LNCAP (cell line): Measurements from ENCODE around the gene R3HDM1.

Experiments used
- TF ChIP-seq, protein P1 (sequence below): fragments of 450-650 bp; IDR thresholded peaks from 2 replicates; pipeline ENCODE4 v1.5.1; 2017; ENCODE audit warnings: mild to moderate bottlenecking

R3HDM1 gene

DNA sequence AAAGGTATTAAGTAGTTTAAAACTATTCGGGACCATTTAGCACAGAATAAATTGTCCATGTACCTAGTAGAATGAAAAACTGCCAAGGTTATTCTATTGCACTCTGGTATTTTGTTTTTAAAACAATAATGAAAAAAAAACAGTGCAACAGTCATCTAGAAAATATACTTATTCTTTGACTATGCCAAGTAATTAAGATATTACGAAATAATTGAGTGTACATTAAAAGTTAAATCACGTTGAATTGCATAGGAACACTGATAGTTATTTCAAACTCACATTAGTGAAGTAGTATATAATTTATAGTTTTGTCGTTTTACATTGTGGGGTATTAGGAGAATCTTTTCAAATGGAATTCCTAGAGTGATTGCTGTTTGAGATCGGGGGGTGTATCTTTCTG lies 20.1 kb downstream of the R3HDM1 start:
- TF ChIP-seq, protein P1, sequence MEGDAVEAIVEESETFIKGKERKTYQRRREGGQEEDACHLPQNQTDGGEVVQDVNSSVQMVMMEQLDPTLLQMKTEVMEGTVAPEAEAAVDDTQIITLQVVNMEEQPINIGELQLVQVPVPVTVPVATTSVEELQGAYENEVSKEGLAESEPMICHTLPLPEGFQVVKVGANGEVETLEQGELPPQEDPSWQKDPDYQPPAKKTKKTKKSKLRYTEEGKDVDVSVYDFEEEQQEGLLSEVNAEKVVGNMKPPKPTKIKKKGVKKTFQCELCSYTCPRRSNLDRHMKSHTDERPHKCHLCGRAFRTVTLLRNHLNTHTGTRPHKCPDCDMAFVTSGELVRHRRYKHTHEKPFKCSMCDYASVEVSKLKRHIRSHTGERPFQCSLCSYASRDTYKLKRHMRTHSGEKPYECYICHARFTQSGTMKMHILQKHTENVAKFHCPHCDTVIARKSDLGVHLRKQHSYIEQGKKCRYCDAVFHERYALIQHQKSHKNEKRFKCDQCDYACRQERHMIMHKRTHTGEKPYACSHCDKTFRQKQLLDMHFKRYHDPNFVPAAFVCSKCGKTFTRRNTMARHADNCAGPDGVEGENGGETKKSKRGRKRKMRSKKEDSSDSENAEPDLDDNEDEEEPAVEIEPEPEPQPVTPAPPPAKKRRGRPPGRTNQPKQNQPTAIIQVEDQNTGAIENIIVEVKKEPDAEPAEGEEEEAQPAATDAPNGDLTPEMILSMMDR: no peak

DNA sequence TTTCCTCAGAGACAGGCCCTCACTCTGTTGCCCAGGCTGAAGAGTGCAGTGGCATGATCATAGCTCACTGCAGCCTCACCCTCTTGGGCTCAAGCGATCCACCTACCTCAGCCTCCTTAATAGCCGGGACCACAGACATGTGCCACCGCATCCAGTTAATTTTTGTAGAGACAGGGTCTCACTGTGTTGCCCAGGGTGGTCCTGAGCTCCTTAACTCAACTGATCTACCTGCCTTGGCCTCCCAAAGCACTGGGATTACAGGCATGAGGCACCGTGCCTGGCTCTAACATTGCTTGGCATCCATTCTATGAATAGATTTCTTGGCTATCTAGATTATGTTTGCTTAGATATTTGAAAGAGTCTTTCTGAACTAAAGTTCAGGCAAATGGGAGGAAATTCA lies 21.6 kb downstream of the R3HDM1 start:
- TF ChIP-seq, protein P1: no peak

DNA sequence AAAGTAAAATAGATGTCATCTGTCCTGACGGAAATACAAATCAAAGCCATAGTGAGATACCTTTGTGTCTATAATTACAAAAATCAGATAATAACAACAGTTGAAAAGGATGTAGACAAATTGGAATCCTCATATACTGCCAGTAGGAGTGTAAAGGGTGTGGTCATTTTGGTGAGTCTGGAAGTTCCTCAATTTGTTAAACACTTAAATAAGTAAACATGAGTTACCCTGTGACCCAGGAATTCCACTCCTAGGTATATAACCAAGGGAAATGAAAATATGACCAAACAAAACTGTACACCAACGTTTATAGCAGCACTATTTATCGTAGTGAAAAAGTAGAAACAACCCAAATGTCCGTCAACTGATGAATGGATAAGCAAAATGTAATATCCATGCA lies 24.0 kb downstream of the R3HDM1 start:
- TF ChIP-seq, protein P1: no peak

DNA sequence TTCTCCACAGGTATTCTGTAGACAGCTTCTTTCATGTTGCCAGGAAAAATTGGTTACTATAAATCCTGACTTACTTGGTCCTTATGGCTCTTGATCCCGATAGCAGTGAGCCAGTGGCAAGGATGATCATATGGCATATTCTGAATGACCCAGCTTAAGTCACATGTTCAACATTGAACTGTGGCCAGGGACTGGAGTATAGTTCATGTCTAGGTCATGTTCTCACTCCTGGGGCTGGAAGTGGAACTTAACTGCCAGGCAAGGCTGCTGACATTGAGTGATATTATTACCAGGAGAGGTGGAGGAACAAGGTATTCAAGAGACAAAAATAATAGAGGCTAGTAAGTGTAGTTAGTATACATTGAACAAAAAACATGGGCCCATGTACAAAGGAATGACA lies 26.2 kb downstream of the R3HDM1 start:
- TF ChIP-seq, protein P1: no peak

DNA sequence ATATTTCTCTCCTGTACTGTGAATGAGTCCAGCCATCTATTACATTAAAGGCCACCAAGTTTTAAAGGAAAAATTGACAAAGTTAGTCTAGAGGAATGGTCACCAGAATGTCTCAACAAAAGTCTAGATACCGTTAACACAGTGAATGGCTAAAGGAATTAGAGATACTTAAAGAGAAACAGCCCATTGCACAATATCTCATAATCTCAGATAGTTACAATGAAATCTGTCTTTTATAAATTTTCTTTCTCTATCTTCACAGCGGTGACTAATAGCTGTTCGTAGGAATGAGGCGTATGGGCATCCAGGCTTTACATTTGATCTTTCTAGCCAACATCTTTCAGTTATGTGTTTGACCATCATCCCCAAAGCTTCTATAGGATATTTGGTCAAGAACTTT lies 30.6 kb downstream of the R3HDM1 start:
- TF ChIP-seq, protein P1: no peak

DNA sequence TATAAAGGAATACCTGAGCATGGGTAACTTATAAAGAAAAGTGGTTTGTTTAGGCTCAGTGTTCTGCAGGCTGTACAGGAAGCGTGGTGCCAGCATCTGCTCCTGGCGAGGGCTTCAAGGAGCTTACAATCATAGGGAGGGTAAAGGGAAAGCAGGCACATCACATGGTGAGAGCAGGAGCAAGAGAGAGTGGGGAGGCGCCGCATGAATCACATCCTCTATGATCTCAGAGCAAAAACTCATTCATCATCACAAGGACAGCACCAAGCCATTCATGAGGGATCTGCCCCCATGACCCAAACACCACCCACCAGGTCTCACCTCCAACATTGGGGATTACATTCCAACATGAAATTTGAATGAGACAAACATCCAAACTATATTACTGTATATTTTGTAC lies 32.5 kb downstream of the R3HDM1 start:
- TF ChIP-seq, protein P1: no peak

DNA sequence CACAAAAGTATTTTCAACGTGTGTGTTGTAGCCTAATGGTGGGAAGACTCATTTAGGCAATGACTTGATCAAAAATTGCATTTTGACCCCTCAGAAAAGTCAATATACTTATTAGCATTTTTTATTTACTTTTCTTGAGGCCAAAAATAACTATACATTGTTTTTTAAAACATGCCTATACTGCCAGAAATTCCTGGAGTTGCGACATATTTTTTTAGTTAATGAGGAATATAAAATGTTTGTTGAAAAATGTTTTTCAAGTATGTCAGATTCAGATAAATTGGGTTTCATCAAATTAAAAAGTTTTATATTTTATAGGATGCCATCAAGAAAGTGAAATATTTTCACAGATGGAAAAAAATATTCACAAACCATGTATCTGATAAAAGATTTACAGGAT lies 39.6 kb downstream of the R3HDM1 start:
- TF ChIP-seq, protein P1: no peak

DNA sequence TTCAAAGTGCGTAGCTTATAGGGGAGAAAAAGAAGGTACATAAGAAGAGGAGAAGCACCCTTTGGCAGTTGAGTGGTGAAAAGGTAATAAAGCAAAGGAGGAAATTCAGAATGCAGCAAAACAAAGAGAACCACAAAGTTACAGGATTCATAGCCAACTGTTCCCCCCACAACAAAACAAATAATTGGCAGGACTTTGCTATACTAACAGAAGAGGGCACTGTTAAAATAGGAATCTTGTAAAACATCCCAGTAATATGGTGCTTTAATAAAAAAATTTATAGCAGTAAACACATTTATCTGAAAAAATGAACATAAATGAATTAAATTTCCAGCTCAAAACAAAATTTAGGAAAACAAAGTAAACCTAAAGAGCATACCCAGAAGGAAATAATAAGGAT lies 42.3 kb downstream of the R3HDM1 start:
- TF ChIP-seq, protein P1: peak; percentile 26; the same call in 1 of the 2 replicates
